ENCODE measurements around the gene CRYGN. TPM values are rescaled to one million over a fixed set of nuclear protein-coding genes. Genes with fewer than 3 reads are reported as not detected.
A peak's percentile ranks its signal among the peaks of the same experiment; 100 is the strongest.

CRYGN gene
- total and polyA plus RNA-seq, 2 experiments from 2014 or later: 0.59 to 1.5 TPM

- TF ChIP-seq ZNF331 (CRISPR knock-in tag; IDR thresholded peaks at IDR 0.05; ENCODE audit: low read depth): no peak
- no peak for TF ChIP-seq EZH2 (IDR thresholded peaks at IDR 0.05; ENCODE audit: low read depth, unreplicated experiment)
- 0 out of 2 replicates have a peak overlapping the region, but pooled peaks have one; percentile 26 for H3K27ac ChIP-seq (ENCODE audit: low read depth)
- no peaks in the 10 kb centered on the region for H3K79me2 ChIP-seq (replicated peaks; ENCODE audit: insufficient read depth)
- no peaks in the 10 kb centered on the region for H3K4me1 ChIP-seq (ENCODE audit: insufficient read depth)
- H3K27ac Mint-ChIP-seq: no peak overlapping the region
- H3K27me3 ChIP-seq (ENCODE audit: insufficient read depth): no peaks in the 10 kb centered on the region
- H3K27me3 Mint-ChIP-seq (ENCODE audit: insufficient read depth, low read depth, poor library complexity): peaks cover 27% of the 10 kb centered on the region
- peaks cover 34% of the 10 kb centered on the region for H3K4me1 Mint-ChIP-seq
- no peak overlapping the region for H3K4me3 Mint-ChIP-seq
- no peaks in the 10 kb centered on the region for H3K9me3 Mint-ChIP-seq
- H2AFZ ChIP-seq: no peak overlapping the region
- H3F3A ChIP-seq (replicated peaks; ENCODE audit: low read depth): peaks cover 10% of the 10 kb centered on the region; the same call in 1 of the 2 replicates
- H3K36me3 ChIP-seq (ENCODE audit: insufficient read depth): no peaks in the 10 kb centered on the region
- ATAC-seq: no peak
- H3K9me2 ChIP-seq (ENCODE audit: insufficient read depth): no peaks in the 10 kb centered on the region
- H3K4me3 ChIP-seq: no peak overlapping the region
- peaks cover 10% of the 10 kb centered on the region for H3K36me3 Mint-ChIP-seq (ENCODE audit: low read depth)
- no peaks in the 10 kb centered on the region for H4K20me1 ChIP-seq (replicated peaks; ENCODE audit: insufficient read depth)
- no peak for DNase-seq (ENCODE audit: low spot score)
- no peak overlapping the region for H3K4me2 ChIP-seq
These were observed 39.2 kb downstream of the CRYGN start for GRCh38 chr7:151400626-151401315.

- peaks cover 10% of the 10 kb centered on the region for H3K36me3 Mint-ChIP-seq (ENCODE audit: low read depth)
These were observed 40.0 kb downstream of the CRYGN start for GRCh38 chr7:151399906-151400305.

More at GRCh38 chr7:151399906-151400305, 40.0 kb downstream of the CRYGN start:
- no peak overlapping the region for H3K27ac Mint-ChIP-seq
- DNase-seq (ENCODE audit: low spot score) (no peak), ATAC-seq (no peak)
- Histone ChIP-seq H3F3A (replicated peaks; ENCODE audit: low read depth) (peaks cover 10% of the 10 kb centered on the region; the same call in 1 of the 2 replicates), H3K27ac (ENCODE audit: low read depth) (no peak overlapping the region), H3K79me2 (replicated peaks; ENCODE audit: insufficient read depth) (no peaks in the 10 kb centered on the region), H3K9me2 (ENCODE audit: insufficient read depth) (no peaks in the 10 kb centered on the region), H3K4me3 (no peak overlapping the region), H4K20me1 (replicated peaks; ENCODE audit: insufficient read depth) (no peaks in the 10 kb centered on the region), H3K36me3 (ENCODE audit: insufficient read depth) (no peaks in the 10 kb centered on the region), H3K4me1 (ENCODE audit: insufficient read depth) (no peaks in the 10 kb centered on the region), H3K27me3 (ENCODE audit: insufficient read depth) (no peaks in the 10 kb centered on the region), H3K4me2 (no peak overlapping the region), H2AFZ (no peak overlapping the region)
- H3K4me1 Mint-ChIP-seq: peaks cover 32% of the 10 kb centered on the region
- H3K4me3 Mint-ChIP-seq: no peak overlapping the region
- peaks cover 29% of the 10 kb centered on the region for H3K27me3 Mint-ChIP-seq (ENCODE audit: insufficient read depth, low read depth, poor library complexity)
- no peak for TF ChIP-seq CREB1 (CRISPR knock-in tag; IDR thresholded peaks at IDR 0.05; ENCODE audit: low read depth)
- TF ChIP-seq NANOG (IDR thresholded peaks at IDR 0.05; ENCODE audit: borderline replicate concordance): no peak
- no peak for TF ChIP-seq REST (IDR thresholded peaks at IDR 0.05; ENCODE audit: unreplicated experiment)
- no peak for TF ChIP-seq EZH2 (IDR thresholded peaks at IDR 0.05; ENCODE audit: low read depth, unreplicated experiment)
- no peak for TF ChIP-seq ETS1 (IDR thresholded peaks at IDR 0.05)
- no peak for TF ChIP-seq STAT1 (IDR thresholded peaks at IDR 0.05; ENCODE audit: unreplicated experiment)
- TF ChIP-seq ZNF331 (CRISPR knock-in tag; IDR thresholded peaks at IDR 0.05; ENCODE audit: low read depth): no peak
- TF ChIP-seq ZNF462 (CRISPR knock-in tag; IDR thresholded peaks at IDR 0.05): no peak
- H3K9me3 Mint-ChIP-seq: no peaks in the 10 kb centered on the region

All from GM23338 (cell line).